Keratinocyte (primary cell): ENCODE measurements around the gene PKNOX2. TPM values are rescaled to one million over a fixed set of nuclear protein-coding genes. Genes with fewer than 3 reads are reported as not detected.

Experiments used
- DNase-seq: peaks from one replicate; pipeline ENCODE4 v3.0.0-alpha.2; 2011; ENCODE audit warnings: low read depth, missing footprints, low spot score
- FAIRE-seq: peaks from 2 replicates; lab custom pipeline; 2011; peaks lifted over from hg19 to GRCh38; lab: Jason Lieb, UNC
- H2AFZ ChIP-seq: 2 replicates; pipeline ENCODE4 v1.6.0; 2012; ENCODE audit warnings: low read length, control low read depth, inconsistent platforms; ENCODE audit not compliant: control insufficient read depth
- H3K27ac ChIP-seq: 2 replicates; pipeline ENCODE4 v1.5.1; 2011; ENCODE audit warnings: low read length; ENCODE audit not compliant: control insufficient read depth, insufficient read depth
- H3K27me3 ChIP-seq: 3 replicates; pipeline ENCODE4 v1.6.0; 2011; ENCODE audit warnings: low read length; ENCODE audit not compliant: control insufficient read depth, insufficient read depth; ENCODE audit errors: extremely low read depth
- H3K36me3 ChIP-seq, 2 experiments: 2 replicates in 1 of 2; 3 replicates in 1 of 2; pipeline ENCODE4 v1.5.1; 2011; ENCODE audit warnings: low read length in 2 of 2, mild to moderate bottlenecking in 1 of 2; ENCODE audit not compliant: control insufficient read depth in 2 of 2, insufficient read depth in 2 of 2; ENCODE audit errors: extremely low read depth in 1 of 2
- H3K4me1 ChIP-seq: 3 replicates; pipeline ENCODE4 v1.5.1; 2011; ENCODE audit warnings: low read length; ENCODE audit not compliant: control insufficient read depth, insufficient read depth; ENCODE audit errors: extremely low read depth
- H3K4me2 ChIP-seq: 3 replicates; pipeline ENCODE4 v1.6.0; 2011; ENCODE audit warnings: low read depth, low read length; ENCODE audit not compliant: control insufficient read depth, insufficient read depth; ENCODE audit errors: extremely low read depth
- H3K4me3 ChIP-seq, 3 experiments: fragments of 200-600 bp in 1 of 3; sonication (generic) in 1 of 3; 2 replicates in 2 of 3; 3 replicates in 1 of 3; pipeline ENCODE4 v1.5.1; 2011 to 2016; ENCODE audit warnings: low read length in 3 of 3, mild to moderate bottlenecking in 3 of 3, control low read depth in 2 of 3, inconsistent platforms in 1 of 3, low read depth in 1 of 3, mixed read lengths in 1 of 3, mixed run types in 1 of 3, moderate library complexity in 1 of 3; ENCODE audit not compliant: control insufficient read depth in 2 of 3, insufficient read depth in 2 of 3; ENCODE audit errors: extremely low read depth in 1 of 3
- H3K79me2 ChIP-seq: 2 replicates; pipeline ENCODE4 v1.6.0; 2012; ENCODE audit warnings: low read length; ENCODE audit not compliant: control insufficient read depth, insufficient read depth
- H3K9ac ChIP-seq: 3 replicates; pipeline ENCODE4 v1.6.0; 2011; ENCODE audit warnings: low read length; ENCODE audit not compliant: control insufficient read depth, insufficient read depth; ENCODE audit errors: extremely low read depth
- H3K9me1 ChIP-seq: 3 replicates; pipeline ENCODE4 v1.6.0; 2011; ENCODE audit warnings: low read length; ENCODE audit not compliant: control insufficient read depth, insufficient read depth; ENCODE audit errors: extremely low read depth
- H3K9me3 ChIP-seq: 2 replicates; pipeline ENCODE4 v1.5.1; 2012; ENCODE audit warnings: low read depth, low read length; ENCODE audit not compliant: control insufficient read depth
- H4K20me1 ChIP-seq: 3 replicates; pipeline ENCODE4 v1.6.0; 2011; ENCODE audit warnings: low read length; ENCODE audit not compliant: control insufficient read depth, insufficient read depth; ENCODE audit errors: extremely low read depth
- CTCF ChIP-seq, 3 experiments: IDR thresholded peaks in 1 of 3; conservative IDR thresholded peaks in 1 of 3; optimal IDR thresholded peaks in 1 of 3; 2 replicates in 2 of 3; 3 replicates in 1 of 3; pipeline versions ENCODE3 to v1.5.1; 2011; ENCODE audit warnings: low read length in 3 of 3, mild to moderate bottlenecking in 3 of 3, moderate library complexity in 2 of 3, control low read depth in 1 of 3, inconsistent platforms in 1 of 3; ENCODE audit not compliant: insufficient read depth in 2 of 3; ENCODE audit errors: extremely low read depth in 1 of 3
- EZH2 ChIP-seq: IDR thresholded peaks from one replicate; pipeline ENCODE4 v1.6.1; 2012; ENCODE audit warnings: inconsistent platforms, mild to moderate bottlenecking, low read length, moderate library complexity
- dilution Hi-C: fragments of 300-500 bp; cut with MboI; formaldehyde crosslinking; loops from one replicate; pipeline ENCODE4 v1.7.0; 2020; ENCODE audit warnings: low sequenced_read_pairs; ENCODE audit not compliant: extremely low pct_ligation_motif_present
- polyA plus RNA-seq, 5 experiments: library from polyadenylated mRNA; depleted of rRNA in 3 of 5; stranded (reverse) in 3 of 5; stranded (forward) in 1 of 5; unstranded in 1 of 5; fragments of >200 nt; gene quantifications; 1 replicate in 1 of 5; 2 replicates in 3 of 5; 3 replicates in 1 of 5; pipeline versions ENCODE4 v1.2.1 to v1.2.3, GENCODE V29; 2011 to 2012; ENCODE audit warnings: missing spikeins in 2 of 5, low read depth in 1 of 5, low replicate concordance in 1 of 5

The PKNOX2 gene
- polyA plus RNA-seq, 1 donor (not counting 4 experiments of a cell fraction or from before 2014, with no cell fraction given), result 0.05 TPM

DNA sequence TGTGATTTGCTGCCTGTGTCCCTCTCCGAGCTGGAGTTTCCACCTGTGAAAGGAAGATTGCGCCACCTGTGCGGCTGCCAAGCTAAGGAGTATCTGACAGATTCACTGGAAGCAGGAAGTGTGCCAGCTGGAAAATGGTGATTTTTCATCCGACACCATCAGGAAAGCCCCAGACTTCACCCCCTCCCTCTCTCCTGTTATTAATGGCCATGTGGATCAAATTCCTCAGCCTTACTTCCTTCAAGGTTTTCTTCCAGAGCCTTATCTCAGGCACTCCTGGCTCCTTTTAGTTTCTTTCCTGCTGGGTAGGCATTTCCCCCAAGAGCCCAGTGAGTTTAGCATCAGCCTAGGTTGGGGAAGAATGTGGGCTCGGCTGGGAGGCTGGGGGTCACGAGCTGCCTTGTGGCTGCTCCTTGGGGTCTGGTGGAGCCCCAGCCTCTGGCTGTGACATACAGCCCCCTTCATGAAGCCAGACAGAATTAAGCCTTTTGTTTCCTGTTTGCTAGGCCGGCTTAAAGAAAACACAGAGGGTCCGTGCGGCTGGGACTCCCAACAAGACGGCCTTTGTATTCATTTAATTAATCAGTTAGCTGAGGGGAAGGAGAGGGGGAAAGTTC is 37.1 kb downstream of the PKNOX2 start:
- no peak overlapping the region for H3K4me3 ChIP-seq
- H3K79me2 ChIP-seq, result no peaks in the 10 kb centered on the region
- no peaks in the 10 kb centered on the region for H4K20me1 ChIP-seq
- no peak overlapping the region for H3K4me2 ChIP-seq
- no peak overlapping the region for H3K9ac ChIP-seq
- H2AFZ ChIP-seq, result no peak overlapping the region
- H3K27ac ChIP-seq, result no peak overlapping the region
- dilution Hi-C loops, result no loop called here
- H3K9me3 ChIP-seq, result no peaks in the 10 kb centered on the region
- no peaks in the 10 kb centered on the region for H3K4me1 ChIP-seq
- no peak for DNase-seq
- no peaks in the 10 kb centered on the region for H3K36me3 ChIP-seq
- peaks cover 4% of the 10 kb centered on the region for H3K27me3 ChIP-seq
- FAIRE-seq, result no peak
- H3K9me1 ChIP-seq, result no peaks in the 10 kb centered on the region
- TF ChIP-seq EZH2, result no peak
- peak in 1 of 3 experiments; percentile 38 for TF ChIP-seq CTCF (optimal IDR thresholded peaks at IDR 0.05 in 1 of 3, IDR thresholded peaks at IDR 0.05 in 1 of 3, conservative IDR thresholded peaks at IDR 0.05 in 1 of 3; ENCODE audit: extremely low read depth in 1 of 3, insufficient read depth in 2 of 3, low read length in 3 of 3)

GRCh38 chr11:125202362-125202880 is 37.9 kb downstream of the PKNOX2 start:
- no peak overlapping the region for H3K9ac ChIP-seq
- DNase-seq, result no peak
- no peaks in the 10 kb centered on the region for H4K20me1 ChIP-seq
- no peaks in the 10 kb centered on the region for H3K4me1 ChIP-seq
- no peaks in the 10 kb centered on the region for H3K79me2 ChIP-seq
- H3K27me3 ChIP-seq, result peaks cover 4% of the 10 kb centered on the region
- dilution Hi-C loops, result no loop called here
- H3K4me2 ChIP-seq, result no peak overlapping the region
- FAIRE-seq, result no peak
- no peaks in the 10 kb centered on the region for H3K36me3 ChIP-seq
- no peaks in the 10 kb centered on the region for H3K9me1 ChIP-seq
- no peak for TF ChIP-seq CTCF (optimal IDR thresholded peaks at IDR 0.05 in 1 of 3, IDR thresholded peaks at IDR 0.05 in 1 of 3, conservative IDR thresholded peaks at IDR 0.05 in 1 of 3; ENCODE audit: extremely low read depth in 1 of 3, insufficient read depth in 2 of 3, low read length in 3 of 3)
- no peak overlapping the region for H3K4me3 ChIP-seq
- no peaks in the 10 kb centered on the region for H3K9me3 ChIP-seq
- no peak overlapping the region for H2AFZ ChIP-seq
- no peak overlapping the region for H3K27ac ChIP-seq
